ENCODE results near the gene CACNA2D3. TPM values are rescaled to one million over a fixed set of nuclear protein-coding genes. Genes with fewer than 3 reads are reported as not detected.
A peak's percentile ranks its signal among the peaks of the same experiment; 100 is the strongest.

CACNA2D3 gene
- total RNA-seq, 1 donor from 2014 or later, result 3.6 TPM

- H3K36me3 ChIP-seq, result no peaks in the 10 kb centered on the region
- H3K4me3 ChIP-seq, result no peak overlapping the region
- no peak overlapping the region for H3K27ac ChIP-seq
- intact Hi-C loops (cut with DNase I), result no loop called here
- H3K27me3 ChIP-seq (ENCODE audit: low read depth), result no peaks in the 10 kb centered on the region
- no peaks in the 10 kb centered on the region for H3K9me3 ChIP-seq
- ATAC-seq, result no peak
- no peak for DNase-seq
- TF ChIP-seq CTCF (IDR thresholded peaks at IDR 0.05), result no peak
- no peaks in the 10 kb centered on the region for H3K4me1 ChIP-seq
Measured at GRCh38 chr3:54178376-54178775, 56.0 kb downstream of the CACNA2D3 start.

- no peaks in the 10 kb centered on the region for H3K27me3 ChIP-seq (ENCODE audit: low read depth)
- no peaks in the 10 kb centered on the region for H3K9me3 ChIP-seq
- no peaks in the 10 kb centered on the region for H3K4me1 ChIP-seq
- no peak for TF ChIP-seq CTCF (IDR thresholded peaks at IDR 0.05)
- H3K4me3 ChIP-seq, result no peak overlapping the region
- DNase-seq, result no peak
- intact Hi-C loops (cut with DNase I), result no loop called here
- H3K36me3 ChIP-seq, result no peaks in the 10 kb centered on the region
- no peak for ATAC-seq
- H3K27ac ChIP-seq, result no peak overlapping the region
Measured at GRCh38 chr3:54180921-54181320, 58.6 kb downstream of the CACNA2D3 start.

GRCh38 chr3:54182242-54182641, 59.9 kb downstream of the CACNA2D3 start:
- no peak for DNase-seq
- Histone ChIP-seq H3K27me3 (ENCODE audit: low read depth) (no peaks in the 10 kb centered on the region), H3K4me3 (no peak overlapping the region), H3K9me3 (no peaks in the 10 kb centered on the region), H3K4me1 (no peaks in the 10 kb centered on the region), H3K27ac (no peak overlapping the region), H3K36me3 (no peaks in the 10 kb centered on the region)
- TF ChIP-seq CTCF (IDR thresholded peaks at IDR 0.05), result no peak
- ATAC-seq, result no peak
- intact Hi-C loops (cut with DNase I), result no loop called here

- DNase-seq (no peak), ATAC-seq (no peak)
- intact Hi-C loops (cut with DNase I), result no loop called here
- no peak overlapping the region for H3K4me3 ChIP-seq
- H3K27me3 ChIP-seq (ENCODE audit: low read depth), result no peaks in the 10 kb centered on the region
- TF ChIP-seq CTCF (IDR thresholded peaks at IDR 0.05), result no peak
- H3K4me1 ChIP-seq, result no peaks in the 10 kb centered on the region
- no peaks in the 10 kb centered on the region for H3K9me3 ChIP-seq
- H3K36me3 ChIP-seq, result no peaks in the 10 kb centered on the region
- H3K27ac ChIP-seq, result no peak overlapping the region
Measured at GRCh38 chr3:54185740-54186139, 63.4 kb downstream of the CACNA2D3 start.

GRCh38 chr3:54188176-54188791, 65.9 kb downstream of the CACNA2D3 start:
- TF ChIP-seq CTCF (IDR thresholded peaks at IDR 0.05), result no peak
- DNase-seq, result no peak

More at GRCh38 chr3:54188176-54188791, 65.9 kb downstream of the CACNA2D3 start:
- Histone ChIP-seq H3K36me3 (no peaks in the 10 kb centered on the region), H3K9me3 (no peaks in the 10 kb centered on the region), H3K27me3 (ENCODE audit: low read depth) (no peaks in the 10 kb centered on the region), H3K4me1 (no peaks in the 10 kb centered on the region), H3K4me3 (no peak overlapping the region), H3K27ac (no peak overlapping the region)
- peak; percentile 54 to 55 for ATAC-seq
- intact Hi-C loops (cut with DNase I), result no loop called here
